DMS114 treated with DMSO at 0.1 percent for 48 hours (cell line): ENCODE results near the gene PROC.

Experiments
- DNase-seq: peaks from one replicate; lab custom pipeline; 2025; ENCODE audit not compliant: unreplicated experiment; lab: John Stamatoyannopoulos, UW

Gene PROC

DNA sequence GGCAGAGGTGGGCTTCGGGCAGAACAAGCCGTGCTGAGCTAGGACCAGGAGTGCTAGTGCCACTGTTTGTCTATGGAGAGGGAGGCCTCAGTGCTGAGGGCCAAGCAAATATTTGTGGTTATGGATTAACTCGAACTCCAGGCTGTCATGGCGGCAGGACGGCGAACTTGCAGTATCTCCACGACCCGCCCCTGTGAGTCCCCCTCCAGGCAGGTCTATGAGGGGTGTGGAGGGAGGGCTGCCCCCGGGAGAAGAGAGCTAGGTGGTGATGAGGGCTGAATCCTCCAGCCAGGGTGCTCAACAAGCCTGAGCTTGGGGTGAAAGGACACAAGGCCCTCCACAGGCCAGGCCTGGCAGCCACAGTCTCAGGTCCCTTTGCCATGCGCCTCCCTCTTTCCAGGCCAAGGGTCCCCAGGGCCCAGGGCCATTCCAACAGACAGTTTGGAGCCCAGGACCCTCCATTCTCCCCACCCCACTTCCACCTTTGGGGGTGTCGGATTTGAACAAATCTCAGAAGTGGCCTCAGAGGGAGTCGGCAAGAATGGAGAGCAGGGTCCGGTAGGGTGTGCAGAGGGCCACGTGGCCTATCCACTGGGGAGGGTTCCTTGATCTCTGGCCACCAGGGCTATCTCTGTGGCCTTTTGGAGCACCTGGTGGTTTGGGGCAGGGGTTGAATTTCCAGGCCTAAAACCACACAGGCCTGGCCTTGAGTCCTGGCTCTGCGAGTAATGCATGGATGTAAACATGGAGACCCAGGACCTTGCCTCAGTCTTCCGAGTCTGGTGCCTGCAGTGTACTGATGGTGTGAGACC lies at the start of gene PROC:
TSS of gene PROC (plus strand) at position 128 of the 812 bp plus-strand sequence. CDS start 1,516 bp downstream, outside the sequence.
- no peak for DNase-seq

DNA sequence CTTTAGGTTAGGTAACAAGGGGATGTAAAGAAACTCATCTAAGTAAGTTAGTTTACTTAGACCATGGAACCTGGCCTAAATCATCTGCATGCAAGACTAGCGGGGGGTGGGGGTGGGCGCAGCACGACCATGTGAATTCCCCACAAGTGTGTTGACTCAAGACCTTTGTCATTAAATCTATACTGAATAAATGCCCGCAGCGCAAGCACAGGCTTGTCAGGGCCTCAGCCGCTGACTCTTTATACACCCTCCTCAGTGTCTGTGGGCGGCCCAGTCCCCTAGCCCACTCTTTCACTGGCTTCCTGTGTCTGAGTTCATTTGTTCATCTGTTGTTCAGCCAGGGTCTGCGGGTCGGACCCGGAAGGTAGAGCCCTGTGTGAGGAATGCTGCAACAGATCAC lies 48.2 kb upstream of the PROC start:
- DNase-seq, result no peak

DNA sequence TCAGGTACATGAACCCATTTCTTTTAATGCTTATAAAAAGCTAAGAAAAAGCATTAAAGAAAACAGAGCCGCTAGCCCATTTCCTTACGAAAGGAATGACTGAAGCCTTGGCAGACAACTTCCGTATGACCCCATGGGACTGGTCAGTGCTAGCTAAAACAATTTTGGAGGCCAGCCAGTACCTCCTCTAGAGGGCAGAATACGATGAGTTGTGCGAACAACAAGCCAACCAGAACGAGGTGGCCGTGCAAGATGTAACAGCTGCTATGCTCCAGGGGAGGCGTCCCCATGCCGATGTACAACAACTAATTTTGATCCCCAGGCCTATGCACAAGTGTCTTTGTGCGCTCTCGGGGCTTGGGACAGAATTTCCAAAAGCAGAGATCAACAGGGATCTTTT lies 47.2 kb upstream of the PROC start:
- no peak for DNase-seq

- DNase-seq, result no peak
Measured at GRCh38 chr2:127373362-127374083, 44.7 kb upstream of the PROC start.

GRCh38 chr2:127376257-127376656 lies 42.0 kb upstream of the PROC start:
- no peak for DNase-seq

DNA sequence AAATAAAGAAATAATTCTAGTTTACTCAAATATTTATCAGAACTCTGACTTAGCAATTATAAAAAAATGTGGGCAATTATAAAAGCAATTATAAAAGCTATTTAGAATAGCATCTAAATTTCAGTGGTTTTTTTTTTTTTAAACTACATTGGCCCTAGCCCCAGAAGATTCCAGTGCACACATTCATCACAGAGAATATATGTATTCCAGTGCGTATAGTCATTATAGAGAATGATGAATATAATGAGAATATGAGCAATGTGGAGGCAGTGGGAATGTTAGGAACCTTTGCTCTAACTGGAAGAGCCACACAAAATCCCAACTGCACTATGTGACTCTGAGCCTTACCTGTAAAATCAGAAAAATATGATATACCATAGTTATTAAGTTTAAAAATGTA lies 41.0 kb upstream of the PROC start:
- DNase-seq, result no peak

DNA sequence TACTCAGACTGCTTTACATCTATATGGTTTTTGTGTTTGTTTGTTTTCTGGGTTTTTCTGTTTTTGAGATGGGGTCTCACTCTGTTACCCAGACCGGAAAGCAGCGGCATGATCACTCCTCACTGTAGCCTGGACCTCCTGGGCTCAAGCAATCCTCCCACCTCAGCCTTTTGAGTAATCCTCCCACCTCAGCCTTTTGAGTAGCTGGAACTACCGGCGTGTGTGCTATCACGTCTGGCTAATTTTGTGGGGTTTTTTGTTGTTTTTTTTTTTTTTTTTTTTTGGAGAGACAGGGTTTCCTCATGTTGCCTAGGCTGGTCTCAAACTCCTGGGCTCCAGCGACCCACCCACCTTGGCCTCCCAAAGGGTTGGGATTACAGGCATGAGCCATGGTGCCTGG lies 39.5 kb upstream of the PROC start:
- DNase-seq, result no peak

DNA sequence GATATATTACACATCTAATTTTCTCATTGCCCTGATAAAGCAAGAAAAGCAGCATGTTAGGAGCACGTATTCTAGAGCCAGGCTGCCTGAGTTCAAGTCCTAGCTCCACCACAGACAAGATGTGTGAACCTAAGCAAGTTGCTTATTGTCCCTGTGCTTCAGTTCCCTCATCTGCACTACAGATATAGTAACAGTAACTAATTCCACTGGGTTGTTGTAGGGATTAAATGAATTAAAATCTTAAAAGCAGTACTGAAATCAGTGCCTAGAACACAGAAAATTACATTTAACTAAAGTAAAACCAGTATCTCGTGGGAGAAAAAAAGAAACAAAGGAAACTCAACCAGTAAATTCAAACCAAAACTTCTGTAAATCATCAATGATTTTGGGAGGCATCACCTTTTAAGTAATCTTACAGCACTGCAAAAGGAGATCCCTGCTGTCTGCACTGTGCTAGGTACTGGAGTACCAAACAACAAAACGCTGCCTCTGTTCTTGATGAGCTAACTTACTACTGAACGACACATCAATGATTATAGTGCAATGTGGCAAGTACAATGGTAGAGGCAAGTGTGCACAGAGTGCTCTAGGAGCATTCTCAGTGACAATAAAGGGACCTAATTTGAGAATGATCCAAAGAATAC lies 38.4 kb upstream of the PROC start:
- DNase-seq, result no peak

GRCh38 chr2:127381762-127382161 lies 36.5 kb upstream of the PROC start:
- DNase-seq, result no peak

DNA sequence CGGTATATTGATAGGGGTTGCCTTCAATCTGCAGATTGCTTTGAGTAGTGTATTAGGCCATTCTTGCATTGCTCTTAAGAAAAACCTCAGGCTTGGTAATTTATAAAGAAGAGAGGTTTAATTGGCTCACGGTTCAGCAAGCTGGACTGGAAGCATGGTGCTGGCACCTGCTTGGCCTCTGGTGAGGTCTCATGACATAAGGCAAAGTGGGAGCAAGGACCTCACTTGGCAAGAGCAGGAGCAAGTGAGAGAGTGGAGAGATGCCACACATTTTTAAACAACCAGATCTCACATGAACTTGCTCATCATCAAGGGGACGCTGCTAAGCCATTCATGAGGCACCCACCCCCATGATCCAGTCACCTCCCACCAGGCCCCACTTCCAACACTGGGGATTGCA lies 35.4 kb upstream of the PROC start:
- DNase-seq, result no peak

DNA sequence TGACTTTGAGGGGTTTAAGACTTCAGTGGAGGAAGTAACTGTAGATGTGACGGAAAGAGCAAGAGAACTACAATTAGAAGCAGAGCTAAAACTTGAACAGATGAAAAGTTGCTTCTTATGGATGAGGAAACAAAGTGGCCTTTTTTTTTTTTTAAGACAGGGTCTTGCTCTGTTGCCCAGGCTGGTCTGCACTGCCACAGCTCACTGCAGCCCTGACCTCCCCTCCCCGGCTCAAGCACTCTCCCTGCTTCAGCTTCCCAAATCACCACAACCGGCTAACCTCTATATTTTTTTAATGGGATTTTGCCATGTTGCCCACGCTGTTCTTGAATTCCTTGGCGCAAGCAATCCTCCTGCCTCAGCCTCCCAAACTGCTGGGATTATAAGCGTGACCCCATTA lies 33.7 kb upstream of the PROC start:
- DNase-seq, result no peak

DNA sequence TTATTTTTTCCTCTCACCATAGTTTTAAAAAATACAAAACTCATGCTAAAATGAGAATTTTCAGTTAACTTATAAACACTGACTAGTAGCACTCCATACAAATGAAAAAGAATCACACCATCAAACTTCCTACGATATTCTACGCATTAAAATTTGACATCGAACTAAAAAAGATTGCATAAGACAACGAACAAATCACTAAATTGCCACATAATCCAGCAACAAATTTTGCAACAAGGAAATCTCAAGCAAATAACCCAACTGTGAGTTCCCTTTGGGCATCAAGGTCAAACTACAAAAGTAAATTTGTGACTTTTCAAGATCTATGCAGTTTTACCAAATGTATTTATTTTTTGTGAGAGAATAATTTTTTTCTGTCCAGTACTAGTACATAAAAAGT lies 32.0 kb upstream of the PROC start:
- DNase-seq, result no peak

DNA sequence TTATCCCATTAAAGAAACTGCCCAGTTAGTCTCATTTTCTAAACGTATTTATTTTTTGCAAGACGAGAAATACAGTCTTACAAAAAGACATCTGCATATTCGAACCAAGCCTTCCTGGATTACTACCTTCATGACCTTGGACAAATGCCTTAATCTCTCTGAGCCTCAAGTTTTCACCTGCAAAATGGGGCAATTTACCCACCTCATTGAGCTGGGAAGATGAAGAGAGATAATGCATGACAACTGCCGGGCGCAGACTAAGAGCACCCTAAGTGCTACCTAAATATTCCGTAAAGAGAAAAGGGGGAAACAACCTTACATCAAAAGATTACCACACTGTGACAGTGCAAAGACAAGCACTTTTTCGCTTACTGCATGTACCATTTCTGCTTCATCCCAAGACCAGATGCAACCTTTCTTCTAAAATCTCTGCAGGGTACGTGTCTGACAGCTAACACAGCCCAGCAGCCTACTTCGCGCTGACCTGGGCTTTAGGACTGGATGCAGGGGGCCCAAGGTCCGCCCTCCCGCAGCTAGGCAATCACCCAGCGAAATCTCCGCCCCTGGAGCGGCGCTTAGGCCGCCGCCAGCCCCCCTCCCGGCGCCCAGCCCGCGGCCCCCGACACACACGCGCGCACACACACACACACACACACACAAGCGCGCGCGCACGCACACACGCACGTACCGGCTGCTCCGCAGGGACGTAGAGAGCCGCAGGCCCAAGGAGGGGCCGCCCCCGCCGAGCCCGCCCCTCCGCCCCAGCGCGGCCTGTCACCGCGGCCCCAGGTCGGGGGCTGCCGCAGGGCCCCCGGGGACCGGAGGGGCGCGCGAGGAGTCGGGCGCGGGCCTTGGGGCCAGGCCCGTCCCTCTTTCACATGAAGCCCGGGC lies 31.2 kb upstream of the PROC start:
- peak; percentile 19 for DNase-seq

DNA sequence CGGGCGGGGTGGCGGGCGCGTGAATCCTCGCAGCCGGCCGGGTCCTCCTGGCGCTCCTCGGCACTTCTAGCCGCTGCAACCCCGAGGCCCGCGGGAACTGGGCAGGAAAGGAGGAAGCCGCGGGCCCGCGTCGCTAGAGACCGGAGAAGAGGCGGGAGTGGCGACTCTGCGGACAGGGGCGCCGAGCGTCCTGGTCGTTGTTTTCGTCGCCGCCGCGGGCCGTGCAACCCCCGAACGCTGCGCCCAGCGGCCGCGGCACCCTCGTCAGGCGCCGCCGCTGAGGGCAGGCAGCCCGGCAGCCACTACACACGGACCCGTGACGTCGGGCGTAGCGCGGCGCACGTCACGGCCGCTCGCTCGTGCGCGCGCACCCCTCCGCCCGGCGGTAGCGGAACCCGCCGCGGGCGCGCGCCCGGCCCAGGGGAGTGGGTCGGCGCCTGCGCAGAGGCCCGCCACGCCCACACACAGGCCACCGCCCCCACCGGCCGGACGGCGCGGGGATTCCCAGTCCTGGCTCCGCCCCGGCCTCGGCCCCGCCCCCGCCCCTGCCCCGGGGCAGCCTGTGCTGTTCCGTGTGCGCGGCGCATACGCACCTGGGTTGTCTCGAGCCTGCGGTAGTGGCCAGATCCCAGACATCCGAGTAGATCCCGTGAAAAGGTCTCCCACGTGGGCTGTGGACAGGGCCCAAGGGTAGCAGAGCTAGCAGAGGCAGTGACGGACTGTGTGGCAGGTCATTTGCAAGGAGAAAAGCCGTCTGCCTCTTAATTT lies 30.4 kb upstream of the PROC start, which contains the start of gene MAP3K2:
TSS of gene MAP3K2 (minus strand) at position 321 of the 768 bp plus-strand sequence. CDS start 44,846 bp downstream, outside the sequence.
- peak; percentile 54 for DNase-seq

DNA sequence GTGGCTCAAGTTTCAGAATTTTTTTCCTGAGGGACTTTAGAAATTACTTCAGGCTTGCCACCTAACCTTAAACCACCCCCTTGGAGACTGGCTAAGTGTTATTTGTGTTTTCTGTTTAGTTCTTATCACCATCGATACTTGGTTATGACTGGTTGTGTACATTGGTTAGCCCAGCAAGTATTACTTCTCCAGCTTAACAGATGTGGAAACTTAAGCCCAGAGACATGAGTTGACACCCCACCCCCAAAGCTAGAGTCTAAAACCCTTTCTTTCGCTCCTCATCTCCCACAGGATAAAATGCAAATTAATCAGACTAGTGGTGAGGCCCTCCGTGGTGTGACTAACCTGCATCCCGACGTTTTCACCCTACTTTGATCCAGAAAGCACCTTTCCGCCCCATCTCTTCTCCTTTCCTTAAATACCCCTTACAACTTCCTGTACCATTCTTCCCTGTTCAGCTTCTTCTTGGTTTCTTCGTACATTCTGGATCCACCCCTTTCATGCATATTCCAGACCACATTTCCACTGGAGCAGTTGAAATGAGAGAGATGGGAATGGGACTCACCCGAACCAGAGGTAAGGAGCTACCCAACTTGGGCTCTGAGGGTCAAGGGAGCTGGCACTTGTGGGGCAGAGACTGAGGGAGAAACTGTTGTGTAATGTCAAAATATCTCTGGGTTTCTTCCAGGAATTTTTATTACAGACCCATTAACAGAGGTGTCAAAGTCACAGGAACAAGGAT lies 29.6 kb upstream of the PROC start:
- no peak for DNase-seq

DNA sequence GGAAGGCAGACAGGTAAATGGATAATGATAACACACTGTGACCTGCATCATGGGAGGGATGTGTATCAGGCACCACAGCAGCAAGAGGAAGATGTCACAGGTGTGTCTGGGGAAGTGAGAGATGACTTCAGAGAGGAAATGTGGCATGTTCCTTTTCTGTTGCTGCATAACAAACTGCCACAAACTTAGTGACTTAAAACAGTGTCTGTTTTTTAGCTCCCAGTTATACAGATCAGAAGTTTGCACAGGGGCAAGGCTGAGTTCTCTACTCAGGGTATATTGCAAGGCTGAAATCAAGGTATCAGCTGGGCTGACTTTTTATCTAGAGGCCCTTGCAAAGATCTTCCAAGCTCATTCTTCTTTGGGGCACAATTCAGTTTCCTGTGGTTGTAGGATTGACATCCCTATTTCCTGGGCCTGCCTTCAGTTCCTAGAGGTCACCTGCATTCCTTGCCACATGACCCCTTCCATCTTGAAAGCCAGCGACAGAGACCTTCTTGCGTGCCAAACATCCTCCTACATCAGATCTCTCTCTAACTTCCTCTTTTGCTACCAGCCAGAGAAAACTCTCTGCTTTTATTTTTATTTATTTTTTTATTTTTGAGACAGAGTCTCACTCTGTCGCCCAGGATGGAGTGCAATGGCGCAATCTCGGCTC lies 28.3 kb upstream of the PROC start:
- DNase-seq, result no peak

DNA sequence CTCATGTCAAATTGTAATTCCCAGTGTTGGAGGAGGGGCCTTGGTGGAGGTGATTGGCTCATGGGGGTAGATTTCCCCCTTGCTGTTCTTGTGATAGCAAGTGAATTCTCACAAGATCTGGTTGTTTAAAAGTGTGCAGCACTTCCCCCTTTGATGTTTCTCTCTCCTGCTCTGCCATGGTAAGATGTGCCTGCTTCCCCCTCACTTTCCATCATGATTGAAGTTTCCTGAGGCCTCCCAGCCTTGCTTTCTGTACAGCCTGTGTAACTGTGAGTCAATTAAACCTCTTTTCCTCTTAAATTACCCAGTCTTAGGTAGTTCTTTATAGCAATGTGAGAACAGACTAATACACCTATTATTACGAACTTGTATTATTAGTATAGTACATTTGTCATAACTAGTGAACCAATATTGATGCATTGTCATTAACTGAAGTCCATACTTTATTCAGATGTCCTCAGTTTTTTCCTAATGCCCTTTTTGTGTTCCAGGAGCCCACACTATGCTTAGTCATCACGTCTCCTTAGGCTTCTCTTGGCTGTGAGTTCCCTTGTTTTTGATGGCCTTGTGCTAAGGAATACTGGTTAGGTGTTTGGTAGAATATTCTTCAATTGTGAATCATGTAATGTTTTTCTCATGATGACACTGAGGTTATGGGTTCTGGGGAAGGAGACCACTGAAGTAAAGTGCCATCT lies 25.9 kb upstream of the PROC start:
- no peak for DNase-seq

DNA sequence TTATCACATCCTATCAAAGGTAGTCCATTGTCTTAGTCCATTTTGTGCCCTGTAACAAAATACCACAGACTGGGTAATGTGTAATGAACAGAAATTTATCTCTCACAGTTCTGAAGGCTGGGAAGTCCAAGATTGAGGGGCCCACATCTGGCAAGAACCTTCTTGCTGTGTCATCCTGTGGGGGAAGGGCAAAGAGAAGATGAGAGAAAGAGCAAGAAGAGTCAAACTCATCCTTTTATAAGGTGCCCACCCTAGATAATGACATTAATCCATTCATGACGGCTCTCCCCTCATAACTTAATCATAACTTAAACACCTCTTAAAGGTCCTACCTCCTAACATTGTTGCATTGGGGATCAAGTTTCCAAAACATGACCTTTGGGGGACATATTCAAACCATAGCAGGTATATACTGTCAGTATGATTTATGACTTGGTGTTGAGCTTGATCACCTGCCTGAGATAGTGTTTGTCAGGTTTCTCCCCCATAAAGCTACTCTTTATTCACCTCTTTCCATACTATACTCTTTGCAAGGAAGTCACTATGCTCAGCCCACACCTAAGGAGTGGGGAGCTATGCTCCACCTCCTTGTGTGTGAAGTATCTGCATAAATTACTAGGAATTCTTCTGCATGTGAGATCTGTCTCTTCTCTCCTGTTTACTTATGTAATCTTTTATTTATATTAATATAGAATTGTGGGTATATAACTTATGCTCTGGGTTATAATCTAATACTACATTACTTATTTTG lies 25.2 kb upstream of the PROC start:
- no peak for DNase-seq
